ENCODE measurements around the gene C1QC.

- TF ChIP-seq CTCF (conservative IDR thresholded peaks at IDR 0.05; ENCODE audit: low read depth, low read length) (no peak), EZH2 (IDR thresholded peaks at IDR 0.05; ENCODE audit: borderline replicate concordance, low read depth, low read length, poor library complexity, severe bottlenecking) (no peak)
These were observed 19.6 kb downstream of the C1QC start for GRCh38 chr1:22662986-22663408.

All from A673 (cell line).